HEK293 (cell line): Measurements from ENCODE around the gene TADA1.

Experiments used
- CTCF ChIA-PET: fragments of 350-600 bp; formaldehyde crosslinking; extraction: SDS; loops from one replicate; lab custom pipeline; 2021; ENCODE audit warnings: antibody characterized with exemption; lab: Yijun Ruan, JAX
- POLR2A ChIA-PET: fragments of 300-600 bp; formaldehyde crosslinking; extraction: SDS; loops from one replicate; lab custom pipeline; 2020; ENCODE audit warnings: antibody characterized with exemption, inconsistent platforms; lab: Yijun Ruan, JAX
- H3K27ac ChIP-seq: fragments of 200-500 bp; sonication (Bioruptor generic); 2 replicates; pipeline ENCODE4 v1.5.1; 2014; ENCODE audit warnings: low read depth, low read length, control low read depth, inconsistent platforms; ENCODE audit errors: extremely low read depth
- H3K36me3 ChIP-seq, 2 experiments: fragments of 200-500 bp in 1 of 2; sonication (Bioruptor generic) in 1 of 2; 1 replicate in 1 of 2; 2 replicates in 1 of 2; pipeline ENCODE4 v1.5.1; 2014 to 2017; ENCODE audit warnings: inconsistent platforms in 2 of 2, low read length in 2 of 2; ENCODE audit not compliant: control insufficient read depth in 2 of 2, insufficient read depth in 1 of 2
- H3K4me1 ChIP-seq: fragments of 200-500 bp; sonication (Bioruptor generic); 2 replicates; pipeline ENCODE4 v1.5.1; 2014; ENCODE audit warnings: mild to moderate bottlenecking, low read length, inconsistent platforms; ENCODE audit not compliant: control insufficient read depth, insufficient read depth
- H3K4me3 ChIP-seq: 2 replicates; pipeline ENCODE4 v1.5.1; 2011; ENCODE audit warnings: low read depth, mild to moderate bottlenecking, control low read depth, low read length, moderate library complexity
- H3K9me3 ChIP-seq: fragments of 200-500 bp; sonication (Bioruptor generic); 2 replicates; pipeline ENCODE4 v1.5.1; 2014; ENCODE audit warnings: low read depth, low read length, inconsistent platforms; ENCODE audit not compliant: control insufficient read depth, insufficient read depth
- IKZF3 ChIP-seq: fragments of 450-650 bp; IDR thresholded peaks from 2 replicates; pipeline ENCODE4 v1.5.0; 2018; ENCODE audit warnings: missing biosample characterization, mild to moderate bottlenecking, missing genetic modification characterization, moderate library complexity
- KLF10 ChIP-seq: fragments of 450-650 bp; IDR thresholded peaks from 2 replicates; pipeline ENCODE4 v1.5.1; 2018; ENCODE audit warnings: missing biosample characterization, mild to moderate bottlenecking, missing genetic modification characterization
- KLF9 ChIP-seq: fragments of 450-650 bp; formaldehyde crosslinking; IDR thresholded peaks from 2 replicates; pipeline ENCODE4 v1.5.1; 2016; ENCODE audit warnings: missing biosample characterization, missing genetic modification characterization, low read depth
- TCF7L2 ChIP-seq: IDR thresholded peaks from 2 replicates; pipeline ENCODE4 v1.6.1; 2011; ENCODE audit warnings: low read depth, mild to moderate bottlenecking, inconsistent platforms, low read length, moderate library complexity, borderline replicate concordance
- ZBTB26 ChIP-seq: fragments of 450-650 bp; formaldehyde crosslinking; optimal IDR thresholded peaks from 2 replicates; pipeline ENCODE3; 2016; ENCODE audit warnings: missing biosample characterization, mild to moderate bottlenecking, missing genetic modification characterization
- ZBTB7A ChIP-seq: fragments of 450-650 bp; formaldehyde crosslinking; IDR thresholded peaks from 2 replicates; pipeline ENCODE4 v1.5.1; 2016; ENCODE audit warnings: low read depth, missing biosample characterization, missing genetic modification characterization
- ZFP3 ChIP-seq: fragments of 450-650 bp; formaldehyde crosslinking; IDR thresholded peaks from 2 replicates; pipeline ENCODE4 v1.5.1; 2016; ENCODE audit warnings: low read depth, missing biosample characterization, missing genetic modification characterization
- ZFP37 ChIP-seq: fragments of 450-650 bp; formaldehyde crosslinking; IDR thresholded peaks from 2 replicates; pipeline ENCODE4 v1.5.1; 2016; ENCODE audit warnings: missing biosample characterization, missing genetic modification characterization
- ZNF184 ChIP-seq: fragments of 450-650 bp; IDR thresholded peaks from 2 replicates; pipeline ENCODE4 v1.5.1; 2018; ENCODE audit warnings: missing biosample characterization, mild to moderate bottlenecking, missing genetic modification characterization
- ZNF274 ChIP-seq, 2 experiments: fragments of 200-500 bp in 1 of 2; fragments of 450-650 bp in 1 of 2; sonication (Bioruptor generic) in 1 of 2; formaldehyde crosslinking in 1 of 2; IDR thresholded peaks; 2 replicates each; pipeline versions ENCODE4 v1.5.1 to v1.6.1; 2014 to 2016; ENCODE audit warnings: borderline replicate concordance in 1 of 2, inconsistent platforms in 1 of 2, low read length in 1 of 2, missing biosample characterization in 1 of 2, missing genetic modification characterization in 1 of 2
- ZNF292 ChIP-seq: fragments of 450-650 bp; formaldehyde crosslinking; IDR thresholded peaks from 2 replicates; pipeline ENCODE4 v1.5.1; 2016; ENCODE audit warnings: low read depth, missing biosample characterization, missing genetic modification characterization, borderline replicate concordance
- ZNF394 ChIP-seq: fragments of 450-650 bp; formaldehyde crosslinking; IDR thresholded peaks from 2 replicates; pipeline ENCODE4 v1.5.1; 2016; ENCODE audit warnings: missing biosample characterization, missing genetic modification characterization, mild to moderate bottlenecking, moderate library complexity, borderline replicate concordance
- ZNF416 ChIP-seq: fragments of 450-650 bp; formaldehyde crosslinking; IDR thresholded peaks from 2 replicates; pipeline ENCODE4 v1.5.1; 2016; ENCODE audit warnings: missing biosample characterization, missing genetic modification characterization
- ZNF473 ChIP-seq: fragments of 450-650 bp; formaldehyde crosslinking; IDR thresholded peaks from 2 replicates; pipeline ENCODE4 v1.5.1; 2017; ENCODE audit warnings: missing biosample characterization, missing genetic modification characterization
- ZNF48 ChIP-seq: fragments of 450-650 bp; formaldehyde crosslinking; IDR thresholded peaks from 2 replicates; pipeline ENCODE4 v1.5.1; 2016; ENCODE audit warnings: missing biosample characterization, missing genetic modification characterization
- ZNF514 ChIP-seq: fragments of 450-650 bp; formaldehyde crosslinking; IDR thresholded peaks from 2 replicates; pipeline ENCODE4 v1.5.1; 2016; ENCODE audit warnings: missing biosample characterization, missing genetic modification characterization
- ZNF658 ChIP-seq: fragments of 450-650 bp; formaldehyde crosslinking; IDR thresholded peaks from 2 replicates; pipeline ENCODE4; 2016; ENCODE audit warnings: missing biosample characterization, missing genetic modification characterization
- ZNF660 ChIP-seq: fragments of 450-650 bp; IDR thresholded peaks from 2 replicates; pipeline ENCODE4 v1.5.1; 2018; ENCODE audit warnings: missing biosample characterization, mild to moderate bottlenecking, missing genetic modification characterization
- ZNF670 ChIP-seq: fragments of 450-650 bp; formaldehyde crosslinking; IDR thresholded peaks from 2 replicates; pipeline ENCODE4 v1.5.1; 2016; ENCODE audit warnings: missing biosample characterization, missing genetic modification characterization, low read depth
- ZNF76 ChIP-seq: fragments of 450-650 bp; formaldehyde crosslinking; IDR thresholded peaks from 2 replicates; pipeline ENCODE4; 2016; ENCODE audit warnings: low read depth, missing biosample characterization, missing genetic modification characterization, borderline replicate concordance
- TF ChIP-seq, protein P1 (sequence below): fragments of 450-650 bp; formaldehyde crosslinking; IDR thresholded peaks from 2 replicates; pipeline ENCODE4 v1.5.1; 2017; ENCODE audit warnings: missing biosample characterization, missing genetic modification characterization
- TF ChIP-seq, protein P2 (sequence below): fragments of 450-650 bp; formaldehyde crosslinking; IDR thresholded peaks from 2 replicates; pipeline ENCODE4 v1.5.1; 2017; ENCODE audit warnings: missing biosample characterization, missing genetic modification characterization

TADA1 gene

GRCh38 chr1:166900987-166901386 lies 24.9 kb upstream of the TADA1 start:
- Histone ChIP-seq H3K4me3 (no peak overlapping the region), H3K36me3 (no peaks in the 10 kb centered on the region), H3K27ac (no peak overlapping the region), H3K9me3 (no peaks in the 10 kb centered on the region), H3K4me1 (no peaks in the 10 kb centered on the region)
- no peak for TF ChIP-seq ZFP37 (tag by site-specific recombination)
- no peak for TF ChIP-seq IKZF3 (tag by site-specific recombination)
- TF ChIP-seq, protein P1, sequence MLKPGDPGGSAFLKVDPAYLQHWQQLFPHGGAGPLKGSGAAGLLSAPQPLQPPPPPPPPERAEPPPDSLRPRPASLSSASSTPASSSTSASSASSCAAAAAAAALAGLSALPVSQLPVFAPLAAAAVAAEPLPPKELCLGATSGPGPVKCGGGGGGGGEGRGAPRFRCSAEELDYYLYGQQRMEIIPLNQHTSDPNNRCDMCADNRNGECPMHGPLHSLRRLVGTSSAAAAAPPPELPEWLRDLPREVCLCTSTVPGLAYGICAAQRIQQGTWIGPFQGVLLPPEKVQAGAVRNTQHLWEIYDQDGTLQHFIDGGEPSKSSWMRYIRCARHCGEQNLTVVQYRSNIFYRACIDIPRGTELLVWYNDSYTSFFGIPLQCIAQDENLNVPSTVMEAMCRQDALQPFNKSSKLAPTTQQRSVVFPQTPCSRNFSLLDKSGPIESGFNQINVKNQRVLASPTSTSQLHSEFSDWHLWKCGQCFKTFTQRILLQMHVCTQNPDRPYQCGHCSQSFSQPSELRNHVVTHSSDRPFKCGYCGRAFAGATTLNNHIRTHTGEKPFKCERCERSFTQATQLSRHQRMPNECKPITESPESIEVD (tag by site-specific recombination): no peak
- TF ChIP-seq KLF9: no peak
- no peak for TF ChIP-seq ZFP3
- no peak for TF ChIP-seq ZNF184 (tag by site-specific recombination)
- TF ChIP-seq KLF10 (tag by site-specific recombination): no peak
- TF ChIP-seq ZNF658 (tag by site-specific recombination): no peak
- TF ChIP-seq ZNF416 (tag by site-specific recombination): no peak
- no peak for TF ChIP-seq ZBTB7A (tag by site-specific recombination)
- TF ChIP-seq ZNF660: no peak
- TF ChIP-seq ZNF274 (IDR thresholded peaks at IDR 0.05; ENCODE audit: low read length): no peak
- TF ChIP-seq ZNF274 (tag by site-specific recombination; IDR thresholded peaks at IDR 0.05; ENCODE audit: borderline replicate concordance): no peak
- TF ChIP-seq, protein P2, sequence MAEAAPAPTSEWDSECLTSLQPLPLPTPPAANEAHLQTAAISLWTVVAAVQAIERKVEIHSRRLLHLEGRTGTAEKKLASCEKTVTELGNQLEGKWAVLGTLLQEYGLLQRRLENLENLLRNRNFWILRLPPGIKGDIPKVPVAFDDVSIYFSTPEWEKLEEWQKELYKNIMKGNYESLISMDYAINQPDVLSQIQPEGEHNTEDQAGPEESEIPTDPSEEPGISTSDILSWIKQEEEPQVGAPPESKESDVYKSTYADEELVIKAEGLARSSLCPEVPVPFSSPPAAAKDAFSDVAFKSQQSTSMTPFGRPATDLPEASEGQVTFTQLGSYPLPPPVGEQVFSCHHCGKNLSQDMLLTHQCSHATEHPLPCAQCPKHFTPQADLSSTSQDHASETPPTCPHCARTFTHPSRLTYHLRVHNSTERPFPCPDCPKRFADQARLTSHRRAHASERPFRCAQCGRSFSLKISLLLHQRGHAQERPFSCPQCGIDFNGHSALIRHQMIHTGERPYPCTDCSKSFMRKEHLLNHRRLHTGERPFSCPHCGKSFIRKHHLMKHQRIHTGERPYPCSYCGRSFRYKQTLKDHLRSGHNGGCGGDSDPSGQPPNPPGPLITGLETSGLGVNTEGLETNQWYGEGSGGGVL (tag by site-specific recombination): no peak
- TF ChIP-seq ZBTB26 (tag by site-specific recombination): no peak
- no peak for TF ChIP-seq ZNF292 (tag by site-specific recombination)
- no peak for TF ChIP-seq ZNF394 (tag by site-specific recombination)
- ChIA-PET CTCF (interaction anchor here (1.2 to 2.6 kb wide), 3 partner anchors 9 to 158 kb away, joined by 4 to 17 read pairs (median 14); no protein-coding TSS in a partner anchor), POLR2A (no interaction called here)

GRCh38 chr1:166899769-166900168 lies 23.7 kb upstream of the TADA1 start:
- no peaks in the 10 kb centered on the region for H3K9me3 ChIP-seq
- POLR2A ChIA-PET: no interaction called here
- H3K36me3 ChIP-seq: no peaks in the 10 kb centered on the region
- no peak overlapping the region for H3K27ac ChIP-seq
- CTCF ChIA-PET: interaction anchor here (0.8 to 2.2 kb wide), 3 partner anchors 153 to 167 kb away, joined by 3 to 14 read pairs (median 3); no protein-coding TSS in a partner anchor
- no peak for TF ChIP-seq TCF7L2
- no peak for TF ChIP-seq ZNF514
- TF ChIP-seq ZNF670: no peak
- no peak for TF ChIP-seq ZNF48 (tag by site-specific recombination)
- no peak for TF ChIP-seq ZNF473
- TF ChIP-seq, protein P1 (tag by site-specific recombination): no peak
- no peak for TF ChIP-seq ZNF76
- H3K4me3 ChIP-seq: no peak overlapping the region
- H3K4me1 ChIP-seq: no peaks in the 10 kb centered on the region
